Mucosa of stomach (tissue), 1 donor: ENCODE data around the gene HIPK2.

Source experiments
- H3K27me3 ChIP-seq: one replicate; pipeline ENCODE4 v1.7.0; 2013; ENCODE audit warnings: mild to moderate bottlenecking, low read length; ENCODE audit not compliant: control insufficient read depth, insufficient read depth
- H3K36me3 ChIP-seq: one replicate; pipeline ENCODE4 v1.7.0; 2013; ENCODE audit warnings: low read length; ENCODE audit not compliant: control insufficient read depth, insufficient read depth
- H3K4me1 ChIP-seq: one replicate; pipeline ENCODE4 v1.7.0; 2013; ENCODE audit warnings: mild to moderate bottlenecking, low read length; ENCODE audit not compliant: control insufficient read depth, insufficient read depth
- H3K4me3 ChIP-seq: one replicate; pipeline ENCODE4 v1.7.0; 2013; ENCODE audit warnings: low read length
- H3K9ac ChIP-seq: one replicate; pipeline ENCODE4 v1.7.0; 2013; ENCODE audit warnings: mild to moderate bottlenecking, low read length, moderate library complexity
- H3K9me3 ChIP-seq: one replicate; pipeline ENCODE4 v1.7.0; 2013; ENCODE audit warnings: mild to moderate bottlenecking, low read length, moderate library complexity; ENCODE audit not compliant: control insufficient read depth
- donor health status: Pancreatic carcinoma.

HIPK2 gene

GRCh38 chr7:139738772-139739171, 39.0 kb downstream of the HIPK2 start:
- Histone ChIP-seq H3K4me3 (no peak overlapping the region), H3K27me3 (no peaks in the 10 kb centered on the region), H3K9ac (peak overlapping the region; percentile 16), H3K36me3 (no peaks in the 10 kb centered on the region), H3K9me3 (no peaks in the 10 kb centered on the region), H3K4me1 (peaks cover 84% of the 10 kb centered on the region)

- Histone ChIP-seq H3K36me3 (no peaks in the 10 kb centered on the region), H3K9me3 (no peaks in the 10 kb centered on the region), H3K9ac (peak overlapping the region; percentile 32), H3K4me1 (peaks cover 90% of the 10 kb centered on the region), H3K27me3 (no peaks in the 10 kb centered on the region), H3K4me3 (no peak overlapping the region)
Measured at GRCh38 chr7:139738101-139738489, 39.7 kb downstream of the HIPK2 start.

- Histone ChIP-seq H3K9ac (peak overlapping the region; percentile 32), H3K4me3 (no peak overlapping the region)
Measured at GRCh38 chr7:139737221-139738100, 40.3 kb downstream of the HIPK2 start.

GRCh38 chr7:139735912-139736595, 41.7 kb downstream of the HIPK2 start:
- Histone ChIP-seq H3K36me3 (no peaks in the 10 kb centered on the region), H3K4me3 (no peak overlapping the region), H3K9me3 (no peaks in the 10 kb centered on the region), H3K27me3 (no peaks in the 10 kb centered on the region), H3K4me1 (peaks cover 89% of the 10 kb centered on the region), H3K9ac (no peak overlapping the region)

More at GRCh38 chr7:139737221-139738100, 40.3 kb downstream of the HIPK2 start:
- Histone ChIP-seq H3K4me1 (peaks cover 89% of the 10 kb centered on the region), H3K27me3 (no peaks in the 10 kb centered on the region), H3K36me3 (no peaks in the 10 kb centered on the region), H3K9me3 (no peaks in the 10 kb centered on the region)

- H3K27me3 ChIP-seq = no peaks in the 10 kb centered on the region
- H3K9ac ChIP-seq = no peak overlapping the region
- H3K4me1 ChIP-seq = peaks cover 89% of the 10 kb centered on the region
- no peaks in the 10 kb centered on the region for H3K36me3 ChIP-seq
- H3K9me3 ChIP-seq = no peaks in the 10 kb centered on the region
- H3K4me3 ChIP-seq = no peak overlapping the region
Measured at GRCh38 chr7:139735466-139735865, 42.3 kb downstream of the HIPK2 start.

GRCh38 chr7:139734395-139734794, 43.4 kb downstream of the HIPK2 start:
- H3K36me3 ChIP-seq = no peaks in the 10 kb centered on the region
- no peaks in the 10 kb centered on the region for H3K9me3 ChIP-seq
- H3K4me1 ChIP-seq = peaks cover 84% of the 10 kb centered on the region
- H3K9ac ChIP-seq = no peak overlapping the region
- H3K4me3 ChIP-seq = no peak overlapping the region
- no peaks in the 10 kb centered on the region for H3K27me3 ChIP-seq

- H3K36me3 ChIP-seq = no peaks in the 10 kb centered on the region
- no peak overlapping the region for H3K4me3 ChIP-seq
- H3K4me1 ChIP-seq = peaks cover 78% of the 10 kb centered on the region
- no peak overlapping the region for H3K9ac ChIP-seq
- H3K9me3 ChIP-seq = no peaks in the 10 kb centered on the region
- no peaks in the 10 kb centered on the region for H3K27me3 ChIP-seq
Measured at GRCh38 chr7:139733751-139734150, 44.0 kb downstream of the HIPK2 start.

- H3K9ac ChIP-seq = no peak overlapping the region
- H3K4me1 ChIP-seq = peaks cover 68% of the 10 kb centered on the region
- H3K4me3 ChIP-seq = no peak overlapping the region
- H3K9me3 ChIP-seq = no peaks in the 10 kb centered on the region
- H3K36me3 ChIP-seq = no peaks in the 10 kb centered on the region
- no peaks in the 10 kb centered on the region for H3K27me3 ChIP-seq
Measured at GRCh38 chr7:139732471-139733167, 45.2 kb downstream of the HIPK2 start.

GRCh38 chr7:139731802-139732470, 45.9 kb downstream of the HIPK2 start:
- Histone ChIP-seq H3K4me1 (peaks cover 68% of the 10 kb centered on the region), H3K27me3 (no peaks in the 10 kb centered on the region), H3K36me3 (no peaks in the 10 kb centered on the region), H3K4me3 (no peak overlapping the region), H3K9me3 (no peaks in the 10 kb centered on the region), H3K9ac (no peak overlapping the region)

GRCh38 chr7:139730746-139731612, 46.8 kb downstream of the HIPK2 start:
- H3K9me3 ChIP-seq = no peaks in the 10 kb centered on the region
- H3K27me3 ChIP-seq = no peaks in the 10 kb centered on the region
- peaks cover 70% of the 10 kb centered on the region for H3K4me1 ChIP-seq
- H3K36me3 ChIP-seq = no peaks in the 10 kb centered on the region
- no peak overlapping the region for H3K4me3 ChIP-seq
- peak overlapping the region; percentile 37 for H3K9ac ChIP-seq

- Histone ChIP-seq H3K9ac (no peak overlapping the region), H3K27me3 (no peaks in the 10 kb centered on the region), H3K4me3 (no peak overlapping the region), H3K36me3 (no peaks in the 10 kb centered on the region), H3K9me3 (no peaks in the 10 kb centered on the region), H3K4me1 (peaks cover 53% of the 10 kb centered on the region)
Measured at GRCh38 chr7:139728203-139728602, 49.6 kb downstream of the HIPK2 start.
